Measurements from ENCODE around the gene KITLG. TPM values are rescaled to one million over a fixed set of nuclear protein-coding genes. Genes with fewer than 3 reads are reported as not detected.

The KITLG gene
- total RNA-seq, 4 donors from 2014 or later: 10.5 to 44.6 (median 29.1) TPM

GRCh38 chr12:88505696-88506095 is 74.6 kb downstream of the KITLG start:
- Histone ChIP-seq H3K27ac (no peak overlapping the region), H3K27me3 (no peaks in the 10 kb centered on the region), H3K36me3 (peaks cover 0 to 16% (median 3%) of the 10 kb centered on the region in 4 donors), H3K4me3 (no peak overlapping the region), H3K9me3 (no peaks in the 10 kb centered on the region), H3K4me1 (peaks cover 0 to 11% (median 4%) of the 10 kb centered on the region in 4 donors)
- in situ Hi-C loops (cut with MboI; ENCODE audit: low pct_ligation_motif_present in 1 of 4, low pct_unique_long_range_greater_than_20kb in 1 of 4, low sequenced_read_pairs in 3 of 4): no loop called here
- no peak for DNase-seq
- TF ChIP-seq EP300 (IDR thresholded peaks at IDR 0.05; ENCODE audit: low read depth): no peak
- WGBS, 2 donors (ENCODE audit: low coverage in 1 of 2): 85 to 88% methylated on average over 2 of the region's 2 CpGs
- intact Hi-C loops (cut with DNase I; ENCODE audit: low total_unique reads): no loop called here

GRCh38 chr12:88503281-88503703 is 77.0 kb downstream of the KITLG start:
- 73 to 80% methylated on average over 3 of the region's 3 CpGs for WGBS, 2 donors (ENCODE audit: low coverage in 1 of 2)
- no peak overlapping the region for H3K4me3 ChIP-seq
- no peaks in the 10 kb centered on the region for H3K9me3 ChIP-seq
- TF ChIP-seq POLR2A (IDR thresholded peaks at IDR 0.05) (no peak), CTCF (IDR thresholded peaks at IDR 0.05) (no peak), POLR2AphosphoS5 (IDR thresholded peaks at IDR 0.05) (no peak), EP300 (IDR thresholded peaks at IDR 0.05; ENCODE audit: low read depth) (no peak)
- H3K27ac ChIP-seq: no peak overlapping the region
- in situ Hi-C loops (cut with MboI; ENCODE audit: low pct_ligation_motif_present in 1 of 4, low pct_unique_long_range_greater_than_20kb in 1 of 4, low sequenced_read_pairs in 3 of 4) (no loop called here), intact Hi-C loops (cut with DNase I; ENCODE audit: low total_unique reads) (no loop called here)
- no peak for DNase-seq
- H3K27me3 ChIP-seq: no peaks in the 10 kb centered on the region
- peaks cover 0 to 11% (median 4%) of the 10 kb centered on the region in 4 donors for H3K4me1 ChIP-seq
- H3K36me3 ChIP-seq: peaks cover 0 to 16% (median 3%) of the 10 kb centered on the region in 4 donors

GRCh38 chr12:88501972-88502938 is 78.0 kb downstream of the KITLG start:
- in situ Hi-C loops (cut with MboI; ENCODE audit: low pct_ligation_motif_present in 1 of 4, low pct_unique_long_range_greater_than_20kb in 1 of 4, low sequenced_read_pairs in 3 of 4) (no loop called here), intact Hi-C loops (cut with DNase I; ENCODE audit: low total_unique reads) (no loop called here)
- TF ChIP-seq EP300 (IDR thresholded peaks at IDR 0.05; ENCODE audit: low read depth) (no peak), POLR2A (IDR thresholded peaks at IDR 0.05) (no peak), CTCF (IDR thresholded peaks at IDR 0.05) (no peak), POLR2AphosphoS5 (IDR thresholded peaks at IDR 0.05) (no peak)
- Histone ChIP-seq H3K4me1 (peaks cover 0 to 11% (median 4%) of the 10 kb centered on the region in 4 donors), H3K27ac (no peak overlapping the region), H3K9me3 (no peaks in the 10 kb centered on the region), H3K27me3 (no peaks in the 10 kb centered on the region), H3K36me3 (peaks cover 0 to 16% (median 3%) of the 10 kb centered on the region in 4 donors), H3K4me3 (no peak overlapping the region)
- DNase-seq: no peak
- 81 to 83% methylated on average over 5 of the region's 5 CpGs for WGBS, 2 donors (ENCODE audit: low coverage in 1 of 2)

- in situ Hi-C loops (cut with MboI; ENCODE audit: low pct_ligation_motif_present in 1 of 4, low pct_unique_long_range_greater_than_20kb in 1 of 4, low sequenced_read_pairs in 3 of 4): no loop called here
- no peak for DNase-seq
- H3K9me3 ChIP-seq: no peaks in the 10 kb centered on the region
- no peak overlapping the region for H3K27ac ChIP-seq
- TF ChIP-seq POLR2A (IDR thresholded peaks at IDR 0.05) (no peak), CTCF (IDR thresholded peaks at IDR 0.05) (no peak)
- WGBS, 2 donors (ENCODE audit: low coverage in 1 of 2): 64 to 86% methylated on average over 2 to 3 of the region's 3 CpGs
- peaks cover 0 to 6% (median 2%) of the 10 kb centered on the region in 4 donors for H3K36me3 ChIP-seq
- H3K4me3 ChIP-seq: no peak overlapping the region
- H3K4me1 ChIP-seq: no peaks in the 10 kb centered on the region
- intact Hi-C loops (cut with DNase I; ENCODE audit: low total_unique reads): no loop called here
- H3K27me3 ChIP-seq: no peaks in the 10 kb centered on the region
Observed at GRCh38 chr12:88496891-88497371, 83.3 kb downstream of the KITLG start.
